GM18873 (cell line): Measurements from ENCODE around the gene TMEM175.
"Not testable (repeated sequence)": the region's sequence is repeated elsewhere in the genome, so short reads cannot be mapped to it uniquely, and the experiment has no call there.

ENCODE experiments used
- ATAC-seq: cut with Tn5 transposase; IDR thresholded peaks from one replicate; pipeline ENCODE4 v1.9.1; 2021; ENCODE audit warnings: mild to moderate bottlenecking, moderate library complexity, moderate number of reproducible peaks; ENCODE audit not compliant: unreplicated experiment, low FRiP score

The TMEM175 gene

DNA sequence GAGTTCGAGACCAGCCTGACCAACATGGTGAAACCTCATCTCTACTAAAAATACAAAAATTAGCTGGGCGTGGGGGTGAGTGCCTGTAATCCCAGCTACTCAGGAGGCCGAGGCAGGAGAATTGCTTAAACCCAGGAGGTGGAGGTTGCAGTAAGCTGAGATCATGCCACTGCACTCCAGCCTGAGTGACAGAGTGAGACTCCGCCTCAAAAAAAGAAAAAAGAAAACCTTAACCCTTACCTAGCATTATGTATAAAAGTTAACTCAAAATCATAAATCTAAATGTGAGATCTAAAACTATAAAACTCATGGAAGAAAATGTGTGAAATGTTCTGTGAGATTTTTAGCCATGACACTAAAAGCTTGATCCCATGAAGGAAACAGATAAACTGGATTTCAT lies 7.2 kb downstream of the TMEM175 start:
- not testable (repeated sequence) for ATAC-seq

DNA sequence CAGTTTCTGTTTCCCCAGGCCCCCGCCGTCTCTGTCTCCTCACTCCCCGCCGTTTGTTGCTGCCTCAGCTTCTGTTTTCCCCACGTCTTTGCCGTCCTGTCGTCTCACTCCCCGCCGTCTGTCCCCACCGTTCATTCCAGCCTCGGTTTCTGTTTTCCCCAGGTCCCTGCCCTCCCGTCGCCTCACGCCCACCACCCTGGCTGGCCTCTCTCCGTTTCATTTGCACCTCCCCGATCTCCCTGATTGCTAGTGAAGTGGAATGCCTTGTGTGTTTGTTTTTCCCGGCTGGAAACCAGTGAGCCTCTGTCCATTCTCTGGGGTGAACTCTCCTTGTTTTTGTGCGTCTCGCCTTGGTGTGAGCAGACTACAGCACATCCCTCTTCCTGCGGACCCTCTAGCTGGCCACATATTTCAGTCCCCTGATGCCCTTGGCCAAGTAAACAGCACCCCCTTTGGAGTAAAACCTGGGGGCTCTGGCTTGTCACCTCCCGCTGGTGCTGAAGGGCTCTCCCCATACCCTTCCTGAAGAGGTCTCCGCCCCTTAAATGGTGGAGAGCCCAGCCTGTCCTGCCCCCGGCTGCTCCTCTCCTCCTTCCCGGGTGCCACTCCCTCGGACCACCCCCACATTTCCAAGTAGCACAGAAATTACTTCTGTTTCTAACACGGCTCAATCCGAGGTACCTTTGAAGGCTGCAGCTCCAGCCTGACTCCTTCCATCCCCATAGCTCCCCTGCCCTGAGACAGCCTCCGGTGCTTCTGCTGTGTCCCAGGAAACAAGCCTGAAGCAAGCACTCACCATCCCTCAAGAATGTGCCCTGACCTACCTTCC lies 13.2 kb downstream of the TMEM175 start:
- ATAC-seq: no peak

DNA sequence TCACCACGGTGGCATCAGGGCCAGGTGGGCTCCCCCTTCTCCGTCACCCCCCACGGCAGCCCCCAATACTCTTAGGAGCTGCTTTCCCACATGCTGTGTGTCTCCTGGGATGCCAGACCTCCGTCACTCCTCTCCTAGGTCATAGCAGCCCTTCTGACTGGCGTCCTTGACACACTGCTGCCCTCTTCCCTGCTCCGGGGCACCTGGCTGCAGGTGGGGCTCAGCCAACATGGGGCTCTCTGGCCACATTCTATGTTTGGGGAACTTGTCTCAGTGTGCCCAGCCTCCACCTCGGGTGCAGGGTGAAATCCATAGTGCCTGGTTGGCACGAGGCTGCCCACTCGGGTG lies 13.8 kb downstream of the TMEM175 start:
- no peak for ATAC-seq

DNA sequence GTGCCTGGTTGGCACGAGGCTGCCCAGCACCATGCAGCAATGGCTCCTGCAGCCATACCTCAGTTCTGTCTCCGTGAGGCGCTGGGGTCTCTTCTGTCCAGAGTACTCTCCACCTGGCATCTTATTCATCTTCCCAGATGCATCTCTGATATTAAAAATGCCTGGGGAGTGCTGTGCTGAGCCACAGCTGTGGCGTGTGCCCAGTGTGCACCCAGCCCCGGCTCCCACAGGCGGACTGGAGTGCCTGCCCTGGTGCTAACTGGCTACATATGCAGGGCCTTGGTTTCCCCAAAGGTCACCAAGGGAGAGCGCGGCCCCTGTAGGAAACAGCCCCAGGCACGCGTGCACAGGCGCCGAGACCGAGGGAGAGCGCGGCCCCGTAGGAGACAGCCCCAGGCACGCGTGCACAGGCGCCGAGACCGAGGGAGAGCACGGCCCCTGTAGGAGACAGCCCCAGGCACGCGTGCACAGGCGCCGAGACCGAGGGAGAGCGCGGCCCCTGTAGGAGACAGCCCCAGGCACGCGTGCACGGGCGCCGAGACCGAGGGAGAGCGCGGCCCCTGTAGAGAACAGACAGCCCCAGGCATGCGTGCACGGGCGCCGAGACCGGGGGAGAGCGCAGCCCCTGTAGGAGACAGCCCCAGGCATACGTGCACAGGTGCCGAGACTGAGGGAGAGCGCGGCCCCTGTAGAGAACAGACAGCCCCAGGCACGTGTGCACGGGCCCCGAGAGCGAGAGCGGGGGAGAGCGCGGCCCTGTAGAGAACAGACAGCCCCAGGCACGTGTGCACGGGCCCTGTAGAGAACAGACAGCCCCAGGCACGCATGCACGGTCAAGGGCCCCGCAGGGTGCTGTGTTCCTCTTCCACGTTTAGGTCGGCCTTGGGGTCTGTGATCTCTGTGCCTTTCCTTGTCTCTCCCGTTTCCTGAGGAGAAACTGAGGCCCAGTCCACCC lies 14.5 kb downstream of the TMEM175 start:
- no peak for ATAC-seq

DNA sequence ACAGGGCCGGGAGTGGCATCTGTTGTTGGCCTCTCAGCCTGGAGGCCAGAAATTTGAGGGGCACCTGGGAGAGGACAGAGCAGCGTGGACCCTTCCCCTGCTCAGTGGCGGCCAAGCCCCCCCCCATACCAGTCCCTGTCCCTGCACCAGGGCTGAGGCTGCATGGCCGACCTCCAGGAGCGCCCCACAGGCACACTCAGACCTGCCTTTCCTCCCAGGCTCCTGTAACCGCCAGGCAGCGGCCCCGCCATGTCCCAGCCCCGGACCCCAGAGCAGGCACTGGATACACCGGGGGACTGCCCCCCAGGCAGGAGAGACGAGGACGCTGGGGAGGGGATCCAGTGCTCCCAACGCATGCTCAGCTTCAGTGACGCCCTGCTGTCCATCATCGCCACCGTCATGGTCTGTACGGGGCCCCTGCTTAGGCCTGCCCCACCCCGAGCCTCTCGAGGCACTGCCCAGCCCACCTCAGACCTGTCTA lies 15.3 kb downstream of the TMEM175 start:
- no peak for ATAC-seq

DNA sequence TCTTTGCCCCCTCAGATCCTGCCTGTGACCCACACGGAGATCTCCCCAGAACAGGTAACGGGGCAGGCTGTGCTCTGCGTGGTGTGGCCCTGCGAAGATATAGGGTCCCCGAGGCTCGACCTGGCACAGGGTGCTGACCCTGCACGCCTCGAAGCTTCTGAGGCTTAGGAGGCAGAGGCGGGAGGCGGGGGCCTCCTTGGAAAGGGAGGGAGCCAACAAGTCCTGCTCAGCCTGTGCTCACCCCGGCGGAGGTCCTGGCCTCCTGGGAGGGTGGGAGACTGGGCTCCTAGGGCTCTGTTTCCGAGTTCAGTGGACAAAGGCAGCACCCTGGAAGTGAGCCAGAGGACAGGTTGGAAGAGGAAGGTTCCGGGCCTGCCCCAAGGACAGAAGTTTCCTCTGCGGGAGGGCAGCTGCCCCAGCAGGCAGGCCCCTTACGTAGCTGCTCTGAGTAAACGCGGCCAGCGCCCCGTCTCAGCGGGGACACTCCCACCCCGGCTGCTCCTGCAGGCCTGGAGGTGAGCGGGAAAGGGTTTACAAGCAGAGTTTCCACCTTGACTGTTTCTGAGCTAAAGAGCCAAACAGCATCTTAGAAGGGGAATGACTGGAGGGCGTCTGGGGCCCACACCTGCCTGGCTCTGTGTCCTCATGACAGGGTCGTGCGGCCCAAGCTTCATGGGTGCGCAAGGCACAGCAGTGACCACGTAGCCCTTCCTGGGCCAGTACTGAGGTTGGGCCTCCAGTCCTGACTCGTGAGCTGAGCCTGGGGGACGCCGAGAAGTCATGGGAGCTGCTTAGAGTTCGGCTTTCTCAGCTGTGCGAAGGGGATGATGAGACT lies 16.1 kb downstream of the TMEM175 start:
- ATAC-seq: no peak

DNA sequence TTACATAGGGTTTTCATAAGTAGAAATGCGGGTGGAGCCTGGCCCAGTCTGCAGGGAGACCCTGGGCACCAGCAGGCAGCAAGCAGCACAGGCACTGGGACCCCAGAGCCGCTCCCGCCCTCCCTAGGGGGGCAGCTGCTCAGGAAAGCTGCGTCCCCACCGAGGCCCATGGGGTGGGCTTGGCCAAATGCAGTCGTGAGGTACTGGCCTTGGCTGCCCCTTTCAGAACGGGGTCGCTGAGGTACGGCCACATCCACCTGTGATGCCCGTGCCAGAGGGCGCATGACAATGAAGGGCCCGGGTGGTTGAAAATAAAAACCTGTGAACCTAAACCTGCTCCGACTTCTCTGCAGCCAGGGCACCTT lies 16.7 kb downstream of the TMEM175 start:
- ATAC-seq: no peak

DNA sequence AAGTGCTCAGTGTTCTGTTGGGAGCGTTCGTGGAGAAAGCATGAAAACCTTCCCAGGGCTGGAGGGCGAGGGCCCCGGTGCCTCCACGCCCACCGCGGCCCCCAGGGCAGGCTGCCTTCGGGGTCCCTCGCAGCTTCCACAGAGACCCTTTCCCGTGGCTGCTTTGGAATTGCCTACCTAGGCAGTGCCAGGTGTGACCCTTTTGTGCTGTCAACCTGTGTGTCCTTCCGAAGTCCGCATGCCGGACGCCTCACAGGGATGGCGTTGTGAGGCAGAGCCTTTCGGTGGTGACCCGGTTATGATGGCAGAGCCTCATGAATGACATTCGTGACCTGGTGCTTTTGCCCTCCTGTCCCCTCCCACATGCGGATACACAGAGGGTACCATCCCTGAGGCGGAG lies 17.4 kb downstream of the TMEM175 start:
- ATAC-seq: no peak

DNA sequence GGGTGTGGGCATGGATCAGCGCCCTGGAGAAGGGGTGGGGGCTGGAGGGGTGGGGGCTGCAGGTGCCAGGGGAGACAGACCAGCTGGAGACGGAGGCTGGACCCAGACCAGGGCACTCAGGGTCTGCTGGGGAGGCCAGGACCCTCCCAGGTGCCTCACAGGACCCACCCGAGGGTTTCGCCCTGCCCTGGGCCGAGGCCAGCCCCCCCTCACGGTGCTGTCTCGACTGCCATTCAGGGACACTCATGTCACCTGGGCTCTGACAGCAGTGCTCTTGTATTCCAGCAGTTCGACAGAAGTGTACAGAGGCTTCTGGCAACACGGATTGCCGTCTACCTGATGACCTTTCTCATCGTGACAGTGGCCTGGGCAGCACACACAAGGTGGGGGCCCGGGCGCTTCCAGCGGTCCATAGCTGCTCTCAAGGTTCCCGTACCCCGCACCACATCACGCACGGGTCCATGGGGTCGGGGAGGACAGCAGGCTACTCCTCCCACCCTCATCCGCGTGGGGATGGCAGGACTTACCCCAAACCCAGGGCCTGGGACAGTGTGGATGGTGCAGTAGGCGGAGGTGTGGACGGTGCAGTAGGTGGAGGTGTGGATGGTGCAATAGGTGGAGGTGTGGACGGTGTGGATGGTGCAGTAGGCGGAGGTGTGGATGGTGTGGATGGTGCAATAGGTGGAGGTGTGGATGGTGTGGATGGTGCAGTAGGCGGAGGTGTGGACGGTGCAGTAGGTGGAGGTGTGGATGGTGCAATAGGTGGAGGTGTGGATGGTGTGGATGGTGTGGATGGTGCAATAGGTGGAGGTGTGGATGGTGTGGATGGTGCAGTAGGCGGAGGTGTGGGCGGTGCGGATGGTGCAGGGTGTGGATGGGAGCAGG lies 18.1 kb downstream of the TMEM175 start:
- ATAC-seq: no peak

DNA sequence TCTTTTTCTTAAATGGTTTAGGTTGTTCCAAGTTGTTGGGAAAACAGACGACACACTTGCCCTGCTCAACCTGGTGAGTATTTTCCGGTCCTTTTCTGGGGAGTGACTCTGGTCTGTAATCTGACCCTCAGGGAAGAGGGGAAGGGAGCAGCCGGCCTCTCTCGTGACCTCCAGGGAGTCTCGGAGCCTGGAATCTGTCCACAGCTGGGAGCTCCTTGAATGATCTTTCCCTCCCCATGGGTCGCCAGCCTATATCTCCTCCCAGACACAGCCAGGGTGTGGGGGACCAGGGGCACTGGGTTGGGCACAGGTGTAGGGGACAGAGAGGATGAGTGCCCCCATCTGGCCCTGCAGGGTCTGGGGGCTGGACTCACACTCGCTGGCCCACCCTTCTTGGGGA lies 18.9 kb downstream of the TMEM175 start:
- ATAC-seq: no peak

DNA sequence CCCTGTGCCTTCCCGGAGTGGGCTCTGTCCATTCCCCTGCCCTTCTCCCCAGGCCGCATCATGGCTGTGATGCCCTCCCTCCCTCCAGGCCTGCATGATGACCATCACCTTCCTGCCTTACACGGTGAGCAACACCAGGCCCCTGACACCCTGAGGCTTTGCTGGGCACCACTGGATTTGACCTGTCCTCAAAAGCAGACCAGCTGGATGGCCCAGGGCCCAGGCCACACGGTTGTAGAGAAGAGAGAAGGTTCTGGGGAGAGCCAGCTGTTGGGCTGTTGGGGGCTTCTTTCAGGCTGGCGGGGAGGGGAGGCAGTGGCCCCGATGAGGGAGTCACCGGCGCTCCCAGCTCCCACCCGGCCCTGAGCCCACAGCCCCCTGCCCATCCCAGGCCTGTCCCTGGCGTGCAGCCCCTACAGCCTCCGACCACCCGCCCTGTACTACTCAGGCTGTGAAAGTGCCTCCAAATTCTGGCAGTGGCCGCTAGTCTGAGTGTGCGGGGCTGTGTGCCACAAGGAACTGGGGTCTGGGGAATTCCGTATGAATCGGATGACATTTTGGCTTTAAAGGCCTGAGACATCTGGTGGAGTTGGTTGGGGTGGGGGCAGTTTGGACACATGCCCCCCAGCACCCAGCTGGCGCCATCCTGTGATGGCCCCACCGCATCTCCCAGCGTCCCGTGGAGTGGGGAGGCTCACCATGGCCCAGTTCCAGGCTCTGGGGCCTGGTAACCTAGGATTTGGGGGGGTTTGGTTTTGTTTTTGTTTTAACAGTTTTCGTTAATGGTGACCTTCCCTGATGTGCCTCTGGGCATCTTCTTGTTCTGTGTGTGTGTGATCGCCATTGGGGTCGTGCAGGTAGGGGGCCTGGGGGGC lies 19.6 kb downstream of the TMEM175 start:
- no peak for ATAC-seq

DNA sequence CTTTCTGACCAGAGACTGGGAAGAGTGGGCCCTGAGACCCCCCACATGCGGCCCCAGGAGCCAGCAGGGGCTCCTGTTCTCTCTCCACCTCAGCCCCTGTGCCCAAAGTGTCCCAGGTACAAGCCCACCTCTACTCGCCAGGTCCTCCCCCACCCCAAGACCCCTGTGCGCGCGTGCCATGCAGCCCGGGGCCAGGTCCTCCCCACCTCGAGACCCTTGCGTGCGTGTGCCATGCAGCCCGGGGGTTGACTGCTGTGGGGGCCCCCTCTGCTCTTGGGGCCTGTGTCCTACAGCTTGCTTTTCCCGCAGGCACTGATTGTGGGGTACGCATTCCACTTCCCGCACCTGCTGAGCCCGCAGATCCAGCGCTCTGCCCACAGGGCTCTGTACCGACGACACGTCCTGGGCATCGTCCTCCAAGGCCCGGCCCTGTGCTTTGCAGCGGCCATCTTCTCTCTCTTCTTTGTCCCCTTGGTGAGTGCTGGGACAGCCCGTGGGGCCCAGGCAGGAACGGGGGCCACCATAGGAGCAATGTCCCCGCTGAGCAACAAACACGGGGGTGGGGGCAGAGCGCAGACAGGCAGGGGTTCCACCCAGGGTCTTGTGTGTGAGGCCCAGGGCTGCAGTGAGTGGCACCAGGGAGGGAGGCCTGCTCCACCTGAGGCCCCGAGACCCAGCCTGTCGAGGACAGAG lies 20.8 kb downstream of the TMEM175 start:
- ATAC-seq: no peak

DNA sequence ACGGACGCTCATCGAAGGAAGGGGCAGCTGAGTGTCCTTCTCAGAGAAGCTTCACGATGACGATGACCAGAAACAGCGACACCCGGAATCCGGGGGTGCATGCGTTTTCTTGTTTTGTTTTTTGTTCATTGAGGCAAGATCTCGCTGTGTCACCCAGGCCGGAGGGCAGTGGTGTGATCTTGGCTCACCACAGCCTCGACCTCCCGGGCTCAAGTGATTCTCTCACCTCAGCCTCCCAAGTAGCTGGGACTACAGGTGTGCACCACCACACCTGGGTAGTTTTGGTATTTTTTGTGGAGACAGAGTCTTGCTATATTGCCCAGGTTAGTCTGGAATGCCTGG lies 21.3 kb downstream of the TMEM175 start:
- no peak for ATAC-seq

DNA sequence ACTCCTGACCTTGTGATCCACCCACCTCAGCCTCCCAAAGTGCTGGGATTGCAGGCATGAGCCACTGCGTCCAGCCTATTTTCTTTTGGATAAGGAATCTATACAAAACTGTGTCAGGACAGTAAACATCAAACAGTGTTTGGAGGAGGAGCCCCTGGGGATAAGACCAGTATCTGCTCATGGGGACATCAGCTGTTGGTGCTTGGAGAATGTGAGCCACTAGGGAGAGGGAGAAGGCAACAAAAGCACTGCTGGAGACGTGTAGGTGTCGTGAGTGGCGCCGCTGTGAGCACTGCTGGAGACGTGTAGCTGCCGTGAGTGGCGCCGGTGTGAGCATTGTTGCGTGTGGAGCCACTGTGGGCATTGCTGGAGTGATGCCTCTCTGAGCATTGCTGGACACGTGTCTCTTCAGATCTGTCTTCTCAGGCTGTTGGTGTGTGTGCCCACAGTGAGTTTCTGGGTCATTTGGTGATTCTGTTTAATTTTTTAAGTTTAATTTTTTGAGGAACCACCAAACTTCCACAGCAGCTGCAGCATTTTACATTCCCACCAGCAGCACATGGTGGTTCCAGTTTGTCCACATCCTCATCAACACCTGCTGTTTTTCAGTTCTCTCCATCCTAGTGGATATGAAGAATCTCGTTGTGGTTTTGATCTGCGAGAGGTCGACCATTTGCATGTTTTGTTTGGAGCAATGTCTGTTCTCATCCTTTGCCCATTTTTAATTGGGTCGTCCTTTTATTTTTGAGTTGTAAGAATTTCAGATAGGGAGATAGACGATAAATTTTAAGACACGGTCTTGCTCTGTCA lies 22.2 kb downstream of the TMEM175 start:
- ATAC-seq: no peak

DNA sequence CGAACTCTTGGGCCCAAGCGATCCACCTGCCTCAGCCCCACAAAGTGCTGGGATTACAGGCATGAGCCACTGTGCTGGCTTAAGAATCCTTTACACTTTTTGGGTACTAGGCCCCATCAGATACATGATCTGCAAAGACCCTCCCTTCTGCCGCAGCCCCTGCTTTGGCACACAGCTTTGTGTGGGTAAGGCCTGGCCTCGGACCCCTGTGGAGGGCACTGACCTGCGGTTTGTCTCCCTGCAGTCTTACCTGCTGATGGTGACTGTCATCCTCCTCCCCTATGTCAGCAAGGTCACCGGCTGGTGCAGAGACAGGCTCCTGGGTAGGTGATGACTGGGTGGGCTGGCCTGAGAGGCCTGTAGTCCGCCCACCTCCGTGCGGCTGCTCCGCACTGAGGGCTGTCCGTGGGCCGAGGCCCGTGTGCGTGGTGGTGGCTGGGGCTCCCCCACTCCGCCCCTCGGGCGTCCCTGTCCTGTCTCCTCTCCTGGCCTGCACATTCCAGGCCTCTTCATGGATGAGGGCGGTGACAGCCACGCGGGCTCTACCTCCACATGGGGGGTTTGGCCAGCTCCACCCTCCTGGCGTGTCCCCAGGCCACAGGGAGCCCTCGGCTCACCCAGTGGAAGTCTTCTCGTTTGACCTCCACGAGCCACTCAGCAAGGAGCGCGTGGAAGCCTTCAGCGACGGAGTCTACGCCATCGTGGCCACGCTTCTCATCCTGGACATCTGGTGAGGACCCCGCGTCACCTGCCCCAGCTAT lies 23.1 kb downstream of the TMEM175 start:
- ATAC-seq: no peak

DNA sequence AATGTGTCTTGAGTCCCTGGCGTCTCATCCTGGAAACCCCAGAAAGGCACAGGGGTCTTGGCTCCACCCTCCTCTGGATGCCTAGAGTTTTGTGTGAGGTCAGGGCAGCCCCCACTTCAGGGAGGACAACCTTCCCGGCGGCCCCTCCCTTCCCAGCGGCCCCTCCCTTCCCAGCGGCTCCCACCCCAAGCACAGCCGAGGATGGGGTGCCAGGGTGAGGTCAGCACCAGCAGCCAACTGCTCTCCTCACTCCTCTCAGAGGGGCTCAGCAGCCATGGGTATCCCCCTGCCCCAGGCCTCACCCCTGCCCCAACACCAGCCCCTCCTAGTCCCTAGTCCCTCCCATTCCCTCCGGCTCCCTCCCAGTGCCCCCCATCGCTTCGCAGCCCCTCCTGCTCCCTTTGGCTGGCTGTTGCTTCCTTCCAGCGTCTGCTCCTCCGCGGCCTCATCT lies 23.7 kb downstream of the TMEM175 start:
- no peak for ATAC-seq
